Putamen (tissue), 1 donor: ENCODE measurements around the gene SSBP2.

Source experiments
- DNase-seq: peaks from one replicate; pipeline ENCODE4 v3.0.0-alpha.2; 2016; ENCODE audit warnings: low spot score

The SSBP2 gene

GRCh38 chr5:81766611-81767010, 15.7 kb upstream of the SSBP2 start:
- no peak for DNase-seq

- DNase-seq = no peak
Observed at GRCh38 chr5:81763294-81763928, 12.5 kb upstream of the SSBP2 start.

GRCh38 chr5:81762853-81763252, 12.0 kb upstream of the SSBP2 start:
- DNase-seq = no peak

- no peak for DNase-seq
Observed at GRCh38 chr5:81762401-81762800, 11.5 kb upstream of the SSBP2 start.

GRCh38 chr5:81761970-81762369, 11.1 kb upstream of the SSBP2 start:
- no peak for DNase-seq

- DNase-seq = no peak
Observed at GRCh38 chr5:81761270-81761669, 10.4 kb upstream of the SSBP2 start.

GRCh38 chr5:81760521-81760920, 9.6 kb upstream of the SSBP2 start:
- DNase-seq = no peak

GRCh38 chr5:81759632-81760005, 8.7 kb upstream of the SSBP2 start:
- peak; percentile 31 for DNase-seq

- no peak for DNase-seq
Observed at GRCh38 chr5:81757404-81757803, 6.5 kb upstream of the SSBP2 start.

- no peak for DNase-seq
Observed at GRCh38 chr5:81756016-81756415, 5.1 kb upstream of the SSBP2 start.

GRCh38 chr5:81755320-81755719, 4.4 kb upstream of the SSBP2 start:
- DNase-seq = no peak

- no peak for DNase-seq
Observed at GRCh38 chr5:81754621-81755020, 3.7 kb upstream of the SSBP2 start.

- DNase-seq = no peak
Observed at GRCh38 chr5:81753429-81753828, 2.5 kb upstream of the SSBP2 start.

GRCh38 chr5:81752644-81752963, 1.7 kb upstream of the SSBP2 start:
- no peak for DNase-seq

- peak; percentile 57 for DNase-seq
Observed at GRCh38 chr5:81751836-81752643, 1.1 kb upstream of the SSBP2 start.

GRCh38 chr5:81750308-81751008, 439 bp downstream of the SSBP2 start:
- DNase-seq = peak; percentile 22

- DNase-seq = peak; percentile 32
Observed at GRCh38 chr5:81749561-81750307, 1.2 kb downstream of the SSBP2 start.

GRCh38 chr5:81749192-81749560, 1.7 kb downstream of the SSBP2 start:
- peak; percentile 26 for DNase-seq

- DNase-seq = peak; percentile 33
Observed at GRCh38 chr5:81748556-81748955, 2.3 kb downstream of the SSBP2 start.

GRCh38 chr5:81747030-81747429, 3.9 kb downstream of the SSBP2 start:
- DNase-seq = peak; percentile 49

GRCh38 chr5:81740758-81741157, 10.1 kb downstream of the SSBP2 start:
- no peak for DNase-seq

- no peak for DNase-seq
Observed at GRCh38 chr5:81739291-81739690, 11.6 kb downstream of the SSBP2 start.

GRCh38 chr5:81729276-81729675, 21.6 kb downstream of the SSBP2 start:
- no peak for DNase-seq
